ENCODE data around the gene CTNNBL1. TPM values are rescaled to one million over a fixed set of nuclear protein-coding genes. Genes with fewer than 3 reads are reported as not detected.

Gene CTNNBL1
- total and polyA plus RNA-seq, 8 donors = 14.8 to 34.9 (median 21.3) TPM

DNA sequence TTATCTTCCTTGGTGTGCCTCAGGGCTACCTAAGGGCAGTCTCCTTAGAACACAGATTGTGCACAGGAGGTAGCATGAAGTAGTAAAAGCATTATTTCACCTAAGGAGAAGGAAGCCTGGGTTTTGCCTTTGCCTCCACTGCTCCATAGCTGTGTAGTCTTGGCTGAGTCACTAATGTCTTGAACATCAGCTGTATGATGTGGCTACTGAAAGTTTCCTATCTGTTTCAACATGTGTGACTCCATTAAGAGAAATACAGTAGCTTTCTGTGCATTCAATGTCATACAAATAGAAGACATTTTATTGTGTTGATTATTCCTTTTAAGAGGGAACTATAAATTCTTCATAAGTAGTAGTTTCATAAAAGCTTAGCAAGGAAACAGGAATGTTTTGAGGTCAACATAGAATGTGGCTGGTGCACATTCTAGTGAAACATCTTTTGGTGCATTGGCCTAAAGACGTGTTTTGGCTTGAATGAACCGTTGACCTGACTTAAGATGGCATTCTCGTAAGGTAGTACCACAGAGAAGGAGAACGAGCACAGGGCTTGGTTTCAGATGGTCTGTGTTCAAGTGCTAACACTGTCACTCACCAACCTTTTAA lies 70.6 kb downstream of the CTNNBL1 start:
- intact Hi-C loops (cut with DNase I) = no loop called here

DNA sequence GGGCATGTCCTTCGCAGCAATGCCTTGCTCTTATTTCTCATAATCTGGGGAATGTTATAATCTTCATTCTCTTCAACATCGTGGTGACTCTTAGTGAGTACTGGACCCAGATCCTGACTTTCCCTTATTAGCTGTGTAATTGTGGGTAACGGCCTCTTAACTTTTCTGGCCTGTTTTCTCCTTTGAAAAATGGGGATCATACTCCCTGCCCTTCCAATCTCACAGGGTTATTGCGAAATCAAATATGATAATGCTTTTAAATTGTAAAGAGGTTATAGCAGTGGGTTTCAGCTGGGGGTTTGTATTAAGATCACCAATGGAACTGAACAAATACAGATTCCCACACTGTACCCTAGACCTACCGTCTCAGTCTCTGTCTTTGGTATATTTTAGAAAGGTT lies 77.1 kb downstream of the CTNNBL1 start:
- Histone ChIP-seq H3K27ac (no peak overlapping the region), H3K27me3 (no peaks in the 10 kb centered on the region), H3K4me3 (no peak overlapping the region), H3K9me3 (no peaks in the 10 kb centered on the region), H3K4me1 (no peaks in the 10 kb centered on the region), H3K36me3 (peaks cover 0 to 8% (median 3%) of the 10 kb centered on the region in 3 donors)
- 92 to 94% methylated on average over 5 of the region's 5 CpGs for WGBS, 2 donors
- no peak for ATAC-seq
- TF ChIP-seq, protein P1, sequence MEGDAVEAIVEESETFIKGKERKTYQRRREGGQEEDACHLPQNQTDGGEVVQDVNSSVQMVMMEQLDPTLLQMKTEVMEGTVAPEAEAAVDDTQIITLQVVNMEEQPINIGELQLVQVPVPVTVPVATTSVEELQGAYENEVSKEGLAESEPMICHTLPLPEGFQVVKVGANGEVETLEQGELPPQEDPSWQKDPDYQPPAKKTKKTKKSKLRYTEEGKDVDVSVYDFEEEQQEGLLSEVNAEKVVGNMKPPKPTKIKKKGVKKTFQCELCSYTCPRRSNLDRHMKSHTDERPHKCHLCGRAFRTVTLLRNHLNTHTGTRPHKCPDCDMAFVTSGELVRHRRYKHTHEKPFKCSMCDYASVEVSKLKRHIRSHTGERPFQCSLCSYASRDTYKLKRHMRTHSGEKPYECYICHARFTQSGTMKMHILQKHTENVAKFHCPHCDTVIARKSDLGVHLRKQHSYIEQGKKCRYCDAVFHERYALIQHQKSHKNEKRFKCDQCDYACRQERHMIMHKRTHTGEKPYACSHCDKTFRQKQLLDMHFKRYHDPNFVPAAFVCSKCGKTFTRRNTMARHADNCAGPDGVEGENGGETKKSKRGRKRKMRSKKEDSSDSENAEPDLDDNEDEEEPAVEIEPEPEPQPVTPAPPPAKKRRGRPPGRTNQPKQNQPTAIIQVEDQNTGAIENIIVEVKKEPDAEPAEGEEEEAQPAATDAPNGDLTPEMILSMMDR (IDR thresholded peaks at IDR 0.05) = no peak
- intact Hi-C loops (cut with DNase I) = no loop called here
- DNase-seq = no peak
- no peak for FAIRE-seq

More for the DNA sequence above, 70.6 kb downstream of the CTNNBL1 start:
- no peak for DNase-seq
- Histone ChIP-seq H3K36me3 (peaks cover 0 to 8% (median 0%) of the 10 kb centered on the region in 3 donors), H3K9me3 (no peaks in the 10 kb centered on the region), H3K4me3 (no peak overlapping the region), H3K27me3 (no peaks in the 10 kb centered on the region), H3K27ac (no peak overlapping the region), H3K4me1 (no peaks in the 10 kb centered on the region)
- FAIRE-seq = no peak
- TF ChIP-seq, protein P1 (IDR thresholded peaks at IDR 0.05) = no peak
- ATAC-seq = no peak
- 95 to 97% methylated on average over 4 of the region's 4 CpGs for WGBS, 2 donors

DNA sequence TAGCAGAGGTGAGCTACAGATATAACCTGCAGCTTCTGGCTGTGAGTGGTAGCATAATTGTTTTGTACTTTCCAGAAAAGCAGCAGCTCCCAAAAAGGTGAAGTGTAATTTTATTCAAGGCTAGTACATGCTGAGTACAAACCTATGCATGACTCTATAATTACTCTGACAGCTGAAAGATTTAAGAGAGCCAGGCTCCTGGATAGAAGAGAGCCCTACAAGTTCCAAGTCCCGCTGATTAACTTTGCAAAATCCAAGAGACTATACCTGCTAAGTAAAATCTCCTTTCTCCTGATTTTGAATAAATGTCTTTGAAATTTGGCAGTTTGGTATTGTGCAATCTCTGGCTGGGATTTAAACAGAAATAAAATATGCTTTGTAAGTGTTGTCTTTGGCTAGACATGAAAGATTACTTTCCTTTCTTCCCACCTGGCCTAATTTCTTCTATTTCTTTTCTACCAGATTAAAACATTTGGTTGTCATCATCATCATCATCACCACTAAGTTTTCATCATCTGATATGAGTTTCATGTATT lies 79.5 kb downstream of the CTNNBL1 start:
- Histone ChIP-seq H3K27ac (no peak overlapping the region), H3K4me1 (no peaks in the 10 kb centered on the region), H3K27me3 (no peaks in the 10 kb centered on the region), H3K9me3 (no peaks in the 10 kb centered on the region), H3K36me3 (peaks cover 0 to 3% (median 0%) of the 10 kb centered on the region in 3 donors), H3K4me3 (no peak overlapping the region)
- WGBS, 2 donors = 98 to 100% methylated on average over 1 of the region's 1 CpG
- no peak for DNase-seq
- ATAC-seq = no peak
- intact Hi-C loops (cut with DNase I) = no loop called here
- FAIRE-seq = no peak
- TF ChIP-seq, protein P1 (IDR thresholded peaks at IDR 0.05) = no peak

DNA sequence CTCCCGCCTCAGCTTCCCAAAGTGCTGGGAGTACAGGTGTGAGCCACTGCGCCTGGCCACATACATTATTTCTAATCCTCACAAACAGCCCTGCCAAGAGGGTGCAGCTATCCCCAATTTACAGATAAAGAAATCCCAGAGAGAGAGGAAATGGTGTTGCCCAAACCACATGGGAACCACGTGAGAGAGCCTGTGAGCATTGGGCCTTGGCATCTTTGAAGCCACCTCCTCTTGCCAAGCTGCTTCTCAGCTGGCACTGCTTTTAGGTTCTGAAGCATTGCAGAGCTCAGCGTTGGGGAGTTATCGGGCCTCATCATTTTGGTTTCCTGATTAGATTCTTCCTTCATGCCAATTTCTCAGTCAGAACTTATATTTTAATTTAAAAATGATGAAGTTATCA lies 80.3 kb downstream of the CTNNBL1 start:
- Histone ChIP-seq H3K27me3 (no peaks in the 10 kb centered on the region), H3K27ac (no peak overlapping the region), H3K4me1 (no peaks in the 10 kb centered on the region), H3K9me3 (no peaks in the 10 kb centered on the region), H3K36me3 (peaks cover 0 to 3% (median 0%) of the 10 kb centered on the region in 3 donors), H3K4me3 (no peak overlapping the region)
- TF ChIP-seq, protein P1 (IDR thresholded peaks at IDR 0.05) = no peak
- WGBS, 2 donors = 90 to 96% methylated on average over 5 of the region's 5 CpGs
- DNase-seq (no peak), ATAC-seq (no peak), FAIRE-seq (no peak)
- intact Hi-C loops (cut with DNase I) = no loop called here

DNA sequence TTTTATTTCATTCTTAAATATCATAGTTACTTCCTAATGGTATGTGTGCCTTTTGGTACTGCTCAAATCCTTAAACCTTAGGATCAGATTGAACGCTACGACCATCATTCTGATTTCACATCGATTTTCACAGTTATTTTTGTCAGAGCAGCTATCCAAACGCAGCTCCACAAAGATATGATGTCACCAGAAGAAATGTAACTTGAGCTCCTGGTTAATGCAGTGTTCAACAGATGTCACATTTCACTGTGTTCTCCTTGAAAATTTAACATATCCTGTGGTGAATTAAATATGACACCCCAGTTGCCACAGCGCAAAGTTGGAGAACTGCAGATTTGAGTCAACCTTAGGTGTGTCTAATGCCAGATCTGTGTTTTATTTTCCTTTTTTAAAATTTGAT lies 81.4 kb downstream of the CTNNBL1 start:
- TF ChIP-seq, protein P1 (IDR thresholded peaks at IDR 0.05) = no peak
- intact Hi-C loops (cut with DNase I) = no loop called here
- no peak for FAIRE-seq
- DNase-seq = no peak
- 88 to 91% methylated on average over 5 of the region's 5 CpGs for WGBS, 2 donors
- Histone ChIP-seq H3K36me3 (no peaks in the 10 kb centered on the region), H3K9me3 (no peaks in the 10 kb centered on the region), H3K4me3 (no peak overlapping the region), H3K4me1 (no peaks in the 10 kb centered on the region), H3K27me3 (no peaks in the 10 kb centered on the region), H3K27ac (no peak overlapping the region)
- no peak for ATAC-seq
